ENCODE results near the gene NOM1. TPM values are rescaled to one million over a fixed set of nuclear protein-coding genes. Genes with fewer than 3 reads are reported as not detected.

NOM1 gene
- polyA plus RNA-seq, 2 of the 4 experiments (the other 2 are of a cell fraction), result 15.5 to 17.7 TPM

- ATAC-seq (no peak), DNase-seq (ENCODE audit: low read depth in 1 of 2, low spot score in 1 of 2) (no peak)
- H3K4me3 ChIP-seq, result no peak overlapping the region
These were observed 67.6 kb downstream of the NOM1 start for GRCh38 chr7:157017149-157017548.

GRCh38 chr7:157017603-157018327 lies 68.3 kb downstream of the NOM1 start:
- Histone ChIP-seq H3K4me2 (no peak overlapping the region), H3K4me3 (no peak overlapping the region), H3K27ac (no peak overlapping the region), H3K9me3 (no peaks in the 10 kb centered on the region), H3K4me1 (no peaks in the 10 kb centered on the region; the same call in 2 of the 3 replicates)
- TF ChIP-seq ELK1 (IDR thresholded peaks at IDR 0.05; ENCODE audit: low read depth, low read length) (no peak), TP53 (CRISPR knock-in tag; IDR thresholded peaks at IDR 0.05) (no peak), HEYL (CRISPR knock-in tag; IDR thresholded peaks at IDR 0.05) (no peak), HOXA7 (CRISPR knock-in tag; IDR thresholded peaks at IDR 0.05) (no peak), ATOH8 (CRISPR knock-in tag; IDR thresholded peaks at IDR 0.05; ENCODE audit: low read depth) (no peak), FOSB (CRISPR knock-in tag; IDR thresholded peaks at IDR 0.05) (no peak), RNF2 (IDR thresholded peaks at IDR 0.05; ENCODE audit: borderline replicate concordance, low read depth) (no peak), HOXB5 (CRISPR knock-in tag; IDR thresholded peaks at IDR 0.05) (no peak), NR3C1 (IDR thresholded peaks at IDR 0.05) (no peak), CBX8 (IDR thresholded peaks at IDR 0.05) (no peak), FOSL2 (IDR thresholded peaks at IDR 0.05) (no peak), FOSL2 (CRISPR knock-in tag; IDR thresholded peaks at IDR 0.05) (no peak), ZC3H11A (IDR thresholded peaks at IDR 0.05) (no peak), NPAS2 (CRISPR knock-in tag; IDR thresholded peaks at IDR 0.05; ENCODE audit: borderline replicate concordance) (no peak)
- no peak for ATAC-seq
- 89% methylated on average over 19 of the region's 48 CpGs for WGBS (ENCODE audit: missing lambda C conversion rate)
- CTCF ChIA-PET, result interaction anchor here (2.1 kb wide), 1 partner anchor 256 kb away, joined by 5 read pairs; no protein-coding TSS in a partner anchor
- FAIRE-seq, result no peak
- POLR2A ChIA-PET, result no interaction called here
- no peak for DNase-seq (ENCODE audit: low read depth in 1 of 2, low spot score in 1 of 2)

More at GRCh38 chr7:157017149-157017548, 67.6 kb downstream of the NOM1 start:
- Histone ChIP-seq H3K9me3 (no peaks in the 10 kb centered on the region), H3K27ac (no peak overlapping the region), H3K4me1 (no peaks in the 10 kb centered on the region; the same call in 2 of the 3 replicates), H3K4me2 (no peak overlapping the region)
- no peak for FAIRE-seq
- no peak for TF ChIP-seq PHF8 (IDR thresholded peaks at IDR 0.05; ENCODE audit: borderline replicate concordance, low read depth)
- no peak for TF ChIP-seq NR3C1 (IDR thresholded peaks at IDR 0.05)
- TF ChIP-seq HEYL (CRISPR knock-in tag; IDR thresholded peaks at IDR 0.05), result no peak
- no peak for TF ChIP-seq ZFP36 (IDR thresholded peaks at IDR 0.05; ENCODE audit: borderline replicate concordance, partially characterized antibody)
- no peak for TF ChIP-seq CEBPB (IDR thresholded peaks at IDR 0.05)
- TF ChIP-seq RAD21 (conservative IDR thresholded peaks at IDR 0.05 in 1 of 2, IDR thresholded peaks at IDR 0.05 in 1 of 2), result no peak
- no peak for TF ChIP-seq FOSB (CRISPR knock-in tag; IDR thresholded peaks at IDR 0.05)
- no peak for TF ChIP-seq REST (IDR thresholded peaks at IDR 0.05)
- TF ChIP-seq USF2 (IDR thresholded peaks at IDR 0.05), result no peak
- TF ChIP-seq FOXS1 (CRISPR knock-in tag; IDR thresholded peaks at IDR 0.05), result no peak
- TF ChIP-seq CHD2 (IDR thresholded peaks at IDR 0.05; ENCODE audit: low read length, partially characterized antibody), result no peak
- TF ChIP-seq FOSL2 (IDR thresholded peaks at IDR 0.05), result no peak
- no peak for TF ChIP-seq FOSL2 (CRISPR knock-in tag; IDR thresholded peaks at IDR 0.05)
- TF ChIP-seq NFE2L2 (conservative IDR thresholded peaks at IDR 0.05; ENCODE audit: low read length), result no peak
- TF ChIP-seq CHD4 (IDR thresholded peaks at IDR 0.05; ENCODE audit: borderline replicate concordance), result no peak
- TF ChIP-seq ZSCAN20 (CRISPR knock-in tag; IDR thresholded peaks at IDR 0.05), result no peak
- no peak for TF ChIP-seq EP300 (IDR thresholded peaks at IDR 0.05)
- TF ChIP-seq ZC3H11A (IDR thresholded peaks at IDR 0.05), result no peak
- TF ChIP-seq RCOR1 (IDR thresholded peaks at IDR 0.05; ENCODE audit: low read depth, low read length), result no peak
- 88% methylated on average over 6 of the region's 11 CpGs for WGBS (ENCODE audit: missing lambda C conversion rate)
- CTCF ChIA-PET, result no interaction called here
- POLR2A ChIA-PET, result no interaction called here

Measured in A549 (cell line).